ENCODE measurements around the gene FAM162A. TPM values are rescaled to one million over a fixed set of nuclear protein-coding genes. Genes with fewer than 3 reads are reported as not detected.
A peak's percentile ranks its signal among the peaks of the same experiment; 100 is the strongest.

FAM162A gene
- total RNA-seq, 4 donors from 2014 or later: 28.6 to 40.3 (median 33.4) TPM

DNA sequence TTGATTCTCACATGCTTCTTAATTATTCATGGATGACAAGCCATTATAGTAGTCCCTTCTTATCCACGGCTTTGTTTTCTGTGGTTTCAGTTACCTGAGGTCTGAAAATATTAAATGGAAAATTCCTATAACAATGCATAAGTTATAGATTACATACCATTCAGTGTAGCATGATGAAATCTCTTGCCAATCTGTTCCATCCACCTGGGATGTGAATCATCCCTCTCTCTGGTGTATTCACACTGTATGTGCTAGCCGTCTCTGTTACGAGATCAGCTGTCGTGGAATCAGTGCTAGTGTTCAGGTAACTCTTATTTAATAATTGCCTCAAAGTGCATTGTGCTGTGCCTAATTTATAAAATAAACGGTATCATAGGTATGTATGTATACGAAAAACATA is 26.7 kb downstream of the FAM162A start:
- H3K9me3 ChIP-seq: no peaks in the 10 kb centered on the region
- H3K27me3 ChIP-seq: no peaks in the 10 kb centered on the region
- TF ChIP-seq POLR2AphosphoS5 (IDR thresholded peaks at IDR 0.05): no peak
- TF ChIP-seq, protein P1, sequence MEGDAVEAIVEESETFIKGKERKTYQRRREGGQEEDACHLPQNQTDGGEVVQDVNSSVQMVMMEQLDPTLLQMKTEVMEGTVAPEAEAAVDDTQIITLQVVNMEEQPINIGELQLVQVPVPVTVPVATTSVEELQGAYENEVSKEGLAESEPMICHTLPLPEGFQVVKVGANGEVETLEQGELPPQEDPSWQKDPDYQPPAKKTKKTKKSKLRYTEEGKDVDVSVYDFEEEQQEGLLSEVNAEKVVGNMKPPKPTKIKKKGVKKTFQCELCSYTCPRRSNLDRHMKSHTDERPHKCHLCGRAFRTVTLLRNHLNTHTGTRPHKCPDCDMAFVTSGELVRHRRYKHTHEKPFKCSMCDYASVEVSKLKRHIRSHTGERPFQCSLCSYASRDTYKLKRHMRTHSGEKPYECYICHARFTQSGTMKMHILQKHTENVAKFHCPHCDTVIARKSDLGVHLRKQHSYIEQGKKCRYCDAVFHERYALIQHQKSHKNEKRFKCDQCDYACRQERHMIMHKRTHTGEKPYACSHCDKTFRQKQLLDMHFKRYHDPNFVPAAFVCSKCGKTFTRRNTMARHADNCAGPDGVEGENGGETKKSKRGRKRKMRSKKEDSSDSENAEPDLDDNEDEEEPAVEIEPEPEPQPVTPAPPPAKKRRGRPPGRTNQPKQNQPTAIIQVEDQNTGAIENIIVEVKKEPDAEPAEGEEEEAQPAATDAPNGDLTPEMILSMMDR (IDR thresholded peaks at IDR 0.05): no peak
- no peak for TF ChIP-seq POLR2A (IDR thresholded peaks at IDR 0.05)
- no peak for TF ChIP-seq EP300 (IDR thresholded peaks at IDR 0.05)
- H3K27ac ChIP-seq: no peak overlapping the region
- 90% methylated on average over 6 of the region's 6 CpGs for WGBS
- no peak for DNase-seq (ENCODE audit: low spot score in 2 of 2)
- peaks cover 18% of the 10 kb centered on the region for H3K4me1 ChIP-seq
- peaks cover 43% of the 10 kb centered on the region for H3K36me3 ChIP-seq
- H3K4me3 ChIP-seq: no peak overlapping the region

- Histone ChIP-seq H3K27ac (no peak overlapping the region), H3K9me3 (no peaks in the 10 kb centered on the region), H3K4me1 (peaks cover 30% of the 10 kb centered on the region), H3K36me3 (peaks cover 15% of the 10 kb centered on the region), H3K27me3 (no peaks in the 10 kb centered on the region), H3K4me3 (no peak overlapping the region)
- TF ChIP-seq EP300 (IDR thresholded peaks at IDR 0.05): no peak
- TF ChIP-seq, protein P1 (IDR thresholded peaks at IDR 0.05): no peak
- no peak for DNase-seq (ENCODE audit: low spot score in 2 of 2)
- 78% methylated on average over 3 of the region's 3 CpGs for WGBS
Measured at GRCh38 chr3:122414391-122414790, 30.4 kb downstream of the FAM162A start.

- H3K36me3 ChIP-seq: peaks cover 7% of the 10 kb centered on the region
- no peak for DNase-seq (ENCODE audit: low spot score in 2 of 2)
- no peaks in the 10 kb centered on the region for H3K27me3 ChIP-seq
- H3K4me1 ChIP-seq: peaks cover 30% of the 10 kb centered on the region
- no peaks in the 10 kb centered on the region for H3K9me3 ChIP-seq
- peak overlapping the region; percentile 87 for H3K27ac ChIP-seq
- peak overlapping the region; percentile 59 for H3K4me3 ChIP-seq
- TF ChIP-seq POLR2AphosphoS5 (IDR thresholded peaks at IDR 0.05): no peak
- no peak for TF ChIP-seq POLR2A (IDR thresholded peaks at IDR 0.05)
- TF ChIP-seq, protein P1 (IDR thresholded peaks at IDR 0.05): no peak
- no peak for TF ChIP-seq EP300 (IDR thresholded peaks at IDR 0.05)
- 23% methylated on average over 10 of the region's 10 CpGs for WGBS
Measured at GRCh38 chr3:122415104-122415744, 31.2 kb downstream of the FAM162A start.

DNA sequence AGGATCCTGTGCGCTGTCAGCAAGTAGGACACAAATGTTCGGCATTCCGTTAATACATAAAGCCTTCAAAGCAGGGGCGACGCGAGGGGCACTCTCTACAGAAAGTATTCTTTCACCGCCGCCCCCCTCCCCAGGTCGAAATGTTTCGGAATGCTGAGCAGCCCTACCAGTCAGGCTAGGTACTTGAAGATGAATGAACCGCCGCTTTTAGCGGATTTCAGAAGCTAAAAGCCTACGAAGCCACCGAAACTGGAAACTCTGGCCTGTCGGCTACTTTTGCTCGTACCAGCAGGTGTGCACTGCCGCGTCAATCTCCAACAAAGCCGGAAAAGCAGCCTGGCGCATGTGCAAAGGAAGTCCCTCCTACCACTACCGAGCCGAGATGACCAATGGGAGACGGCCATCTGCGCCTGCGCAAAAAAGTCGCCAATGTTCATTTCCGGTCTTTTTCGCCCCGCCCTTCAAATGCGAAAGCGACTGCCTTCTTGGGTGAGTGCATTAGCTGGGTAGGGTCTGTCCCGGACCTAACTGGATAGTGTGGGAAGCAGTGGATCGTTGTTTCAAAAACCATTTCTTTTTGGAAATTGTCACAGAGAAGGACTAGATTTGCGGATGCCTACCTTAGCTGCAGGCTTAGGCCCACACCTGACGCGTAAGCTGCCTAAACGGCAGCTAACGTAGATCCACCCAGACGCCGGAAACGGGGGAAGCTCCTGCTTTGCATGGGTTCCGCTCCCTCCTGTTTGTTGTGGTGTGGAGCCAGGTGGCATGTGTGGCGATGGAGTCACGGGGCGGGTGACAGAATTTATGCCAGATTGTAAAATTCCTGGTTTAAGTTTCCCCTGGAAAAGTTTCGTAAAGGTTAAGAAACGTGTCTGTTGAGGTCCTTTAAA is 32.0 kb downstream of the FAM162A start, which contains the start of gene WDR5B:
WDR5B (minus strand) TSS at position 301 of the 893 bp plus-strand sequence. CDS start 534 bp downstream, outside the sequence.
- H3K36me3 ChIP-seq: no peaks in the 10 kb centered on the region
- H3K9me3 ChIP-seq: no peaks in the 10 kb centered on the region
- H3K4me1 ChIP-seq: peaks cover 30% of the 10 kb centered on the region
- peak within 1 kb of the TSS; percentile 59 for H3K4me3 ChIP-seq
- WGBS: 0% methylated on average over 48 of the region's 48 CpGs
- no peaks in the 10 kb centered on the region for H3K27me3 ChIP-seq
- DNase-seq (ENCODE audit: low spot score in 2 of 2): peak; percentile 99
- TF ChIP-seq EP300 (IDR thresholded peaks at IDR 0.05) (no peak), POLR2A (IDR thresholded peaks at IDR 0.05) (peak in 1 of 2 donors; percentile 90), POLR2AphosphoS5 (IDR thresholded peaks at IDR 0.05) (peak in 2 of 3 donors; percentile 57 to 92)
- TF ChIP-seq, protein P1 (IDR thresholded peaks at IDR 0.05): peak in 1 of 2 donors; percentile 3
- H3K27ac ChIP-seq: peak within 1 kb of the TSS; percentile 87

DNA sequence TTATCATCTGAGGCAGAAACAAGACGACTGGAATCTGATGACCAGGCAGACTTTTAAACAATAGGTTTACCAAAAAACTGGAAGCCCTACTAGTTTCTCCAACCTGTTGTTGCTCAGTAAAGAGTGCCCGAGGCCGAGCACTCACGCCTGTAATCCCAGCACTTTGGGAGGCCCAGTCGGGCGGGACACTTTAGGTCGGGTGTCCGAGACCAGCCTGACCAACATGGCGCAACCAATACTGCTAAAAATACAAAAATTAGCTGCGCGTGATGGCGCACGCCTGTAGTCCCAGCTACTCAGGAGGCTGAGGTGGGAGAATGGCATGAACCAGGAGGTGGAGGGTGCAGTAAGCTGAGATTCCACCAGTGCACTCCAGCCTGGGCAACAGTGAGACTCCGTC is 33.0 kb downstream of the FAM162A start:
- DNase-seq (ENCODE audit: low spot score in 2 of 2): no peak
- Histone ChIP-seq H3K9me3 (no peaks in the 10 kb centered on the region), H3K27ac (peak overlapping the region; percentile 87), H3K36me3 (peaks cover 3% of the 10 kb centered on the region), H3K27me3 (no peaks in the 10 kb centered on the region), H3K4me3 (peak overlapping the region; percentile 59), H3K4me1 (peaks cover 30% of the 10 kb centered on the region)
- TF ChIP-seq POLR2AphosphoS5 (IDR thresholded peaks at IDR 0.05) (no peak), POLR2A (IDR thresholded peaks at IDR 0.05) (no peak), EP300 (IDR thresholded peaks at IDR 0.05) (no peak)
- TF ChIP-seq, protein P1 (IDR thresholded peaks at IDR 0.05): no peak
- 53% methylated on average over 14 of the region's 14 CpGs for WGBS

All from suprapubic skin (tissue), 4 donors.